Right cardiac atrium (tissue), 5 donors: Measurements from ENCODE around the gene PC. TPM values are rescaled to one million over a fixed set of nuclear protein-coding genes. Genes with fewer than 3 reads are reported as not detected.

Experiments used
- ATAC-seq, 2 donors: fragments of 200-7000 bp; cut with Tn5 transposase; one replicate each; pipeline versions ENCODE4 v1.8.0 to v1.9.1; 2020; ENCODE audit warnings: moderate library complexity in 2 of 2, mild to moderate bottlenecking in 1 of 2
- DNase-seq, 3 donors: peaks; one replicate each; pipeline ENCODE4 v3.0.0-alpha.2; 2020
- H3K27ac ChIP-seq: one replicate; pipeline ENCODE4 v1.5.1; 2013; ENCODE audit warnings: mild to moderate bottlenecking, low read length, control low read depth, moderate library complexity
- H3K27me3 ChIP-seq: one replicate; pipeline ENCODE4 v1.6.1; 2013; ENCODE audit not compliant: control insufficient read depth, insufficient read depth
- H3K4me1 ChIP-seq: one replicate; pipeline ENCODE4 v1.6.1; 2013; ENCODE audit warnings: low read length; ENCODE audit not compliant: control insufficient read depth, insufficient read depth
- H3K4me3 ChIP-seq: one replicate; pipeline ENCODE4 v1.5.1; 2013; ENCODE audit warnings: low read length, control low read depth
- H3K9me3 ChIP-seq: one replicate; pipeline ENCODE4 v1.6.1; 2013; ENCODE audit warnings: low read length; ENCODE audit not compliant: control insufficient read depth
- WGBS: extraction: QIAGEN DNeasy Blood & Tissue Kit; methylation state at CpG from one replicate; pipeline ENCODE4 v1.1.7; 2013; 5-methylcytosine and 5-hydroxymethylcytosine counted together
- intact Hi-C, 4 donors: fragments of 100-400 bp; cut with DNase I; formaldehyde crosslinking; loops; one replicate each; pipeline versions ENCODE4 v1.11.0 to v1.14.0; 2022 to 2023
- polyA plus RNA-seq: library from polyadenylated mRNA; stranded (reverse); fragments of 200-250 nt; gene quantifications from one replicate; pipeline ENCODE4 v1.2.3, GENCODE V29; 2013
- total RNA-seq, 4 donors: library from RNA; stranded (reverse); fragmentation: NEBNext Ultra II Directional; extraction: Animal tissue kit (Norgen Biotek cat#: 25700); gene quantifications; one replicate each; pipeline ENCODE4 v1.2.1, GENCODE V29; 2021
- donor health status: healthy with polysubstance abuse.
- donor health status: DM: no; HTN: yes; CAD: no.
- donor health status: DM: no; HTN: no; CAD: no.
- donor health status: DM: no; HTN: yes; CAD: no; lungs with severe emphysema.
- donor health status: DM: yes; HTN: yes; CAD: no.

PC gene
- total and polyA plus RNA-seq, 5 donors: 7.2 to 22.6 (median 9.6) TPM

- DNase-seq (peak in 2 of 3 donors; percentile 20 to 37), ATAC-seq (no peak)
- Histone ChIP-seq H3K27ac (no peak overlapping the region), H3K9me3 (no peaks in the 10 kb centered on the region), H3K27me3 (no peaks in the 10 kb centered on the region), H3K4me1 (no peaks in the 10 kb centered on the region), H3K4me3 (no peak overlapping the region)
- intact Hi-C loops: no loop called here
- 84% methylated on average over 9 of the region's 9 CpGs for WGBS
These were observed 76.2 kb downstream of the PC start for GRCh38 chr11:66881927-66882452.

GRCh38 chr11:66881451-66881835 is 76.7 kb downstream of the PC start:
- Histone ChIP-seq H3K9me3 (no peaks in the 10 kb centered on the region), H3K4me1 (no peaks in the 10 kb centered on the region), H3K27me3 (no peaks in the 10 kb centered on the region), H3K27ac (no peak overlapping the region), H3K4me3 (no peak overlapping the region)
- intact Hi-C loops: no loop called here
- ATAC-seq: no peak
- peak in 2 of 3 donors; percentile 37 to 43 for DNase-seq
- WGBS: 95% methylated on average over 10 of the region's 10 CpGs

GRCh38 chr11:66880496-66881450 is 77.4 kb downstream of the PC start:
- intact Hi-C loops: no loop called here
- DNase-seq (peak in 2 of 3 donors; percentile 59 to 68), ATAC-seq (no peak)
- no peaks in the 10 kb centered on the region for H3K9me3 ChIP-seq
- 63% methylated on average over 14 of the region's 14 CpGs for WGBS
- H3K27me3 ChIP-seq: no peaks in the 10 kb centered on the region
- H3K27ac ChIP-seq: no peak overlapping the region
- no peak overlapping the region for H3K4me3 ChIP-seq
- no peaks in the 10 kb centered on the region for H3K4me1 ChIP-seq

GRCh38 chr11:66879999-66880398 is 78.2 kb downstream of the PC start:
- WGBS: 81% methylated on average over 8 of the region's 8 CpGs
- Histone ChIP-seq H3K9me3 (no peaks in the 10 kb centered on the region), H3K27ac (no peak overlapping the region), H3K4me1 (no peaks in the 10 kb centered on the region), H3K4me3 (no peak overlapping the region), H3K27me3 (no peaks in the 10 kb centered on the region)
- intact Hi-C loops: no loop called here
- ATAC-seq (no peak), DNase-seq (peak in 1 of 3 donors; percentile 22)

GRCh38 chr11:66879583-66879982 is 78.6 kb downstream of the PC start:
- DNase-seq (peak in 2 of 3 donors; percentile 38), ATAC-seq (no peak)
- Histone ChIP-seq H3K27ac (no peak overlapping the region), H3K27me3 (no peaks in the 10 kb centered on the region), H3K4me1 (no peaks in the 10 kb centered on the region), H3K9me3 (no peaks in the 10 kb centered on the region), H3K4me3 (no peak overlapping the region)
- WGBS: 81% methylated on average over 9 of the region's 9 CpGs
- intact Hi-C loops: no loop called here

GRCh38 chr11:66879000-66879399 is 79.2 kb downstream of the PC start:
- DNase-seq (peak in 2 of 3 donors; percentile 20 to 46), ATAC-seq (no peak)
- WGBS: 92% methylated on average over 7 of the region's 7 CpGs
- Histone ChIP-seq H3K4me1 (no peaks in the 10 kb centered on the region), H3K9me3 (no peaks in the 10 kb centered on the region), H3K27me3 (no peaks in the 10 kb centered on the region), H3K27ac (no peak overlapping the region), H3K4me3 (no peak overlapping the region)
- intact Hi-C loops: no loop called here

- ATAC-seq (peak in 1 of 2 donors; percentile 27), DNase-seq (peak in 2 of 3 donors; percentile 72 to 73)
- no peaks in the 10 kb centered on the region for H3K27me3 ChIP-seq
- intact Hi-C loops: no loop called here
- H3K4me3 ChIP-seq: no peak overlapping the region
- no peaks in the 10 kb centered on the region for H3K9me3 ChIP-seq
- WGBS: 52% methylated on average over 12 of the region's 12 CpGs
- H3K27ac ChIP-seq: no peak overlapping the region
- H3K4me1 ChIP-seq: no peaks in the 10 kb centered on the region
These were observed 79.7 kb downstream of the PC start for GRCh38 chr11:66878474-66878873.

GRCh38 chr11:66877588-66878385 is 80.4 kb downstream of the PC start:
- 80% methylated on average over 9 of the region's 9 CpGs for WGBS
- DNase-seq (peak in 2 of 3 donors; percentile 12 to 39), ATAC-seq (no peak)
- intact Hi-C loops: no loop called here
- Histone ChIP-seq H3K27me3 (no peaks in the 10 kb centered on the region), H3K4me3 (no peak overlapping the region), H3K27ac (no peak overlapping the region), H3K4me1 (no peaks in the 10 kb centered on the region), H3K9me3 (no peaks in the 10 kb centered on the region)

- intact Hi-C loops: no loop called here
- Histone ChIP-seq H3K27ac (no peak overlapping the region), H3K4me1 (no peaks in the 10 kb centered on the region), H3K27me3 (no peaks in the 10 kb centered on the region), H3K4me3 (no peak overlapping the region), H3K9me3 (no peaks in the 10 kb centered on the region)
- DNase-seq (peak in 2 of 3 donors; percentile 21 to 25), ATAC-seq (no peak)
- 89% methylated on average over 13 of the region's 13 CpGs for WGBS
These were observed 82.8 kb downstream of the PC start for GRCh38 chr11:66875378-66875777.

GRCh38 chr11:66874232-66874631 is 84.0 kb downstream of the PC start:
- Histone ChIP-seq H3K4me3 (no peak overlapping the region), H3K27ac (no peak overlapping the region), H3K27me3 (no peaks in the 10 kb centered on the region), H3K9me3 (no peaks in the 10 kb centered on the region), H3K4me1 (no peaks in the 10 kb centered on the region)
- 90% methylated on average over 6 of the region's 6 CpGs for WGBS
- peak in 1 of 3 donors; percentile 3 for DNase-seq
- intact Hi-C loops: no loop called here
- ATAC-seq: no peak

- no peaks in the 10 kb centered on the region for H3K4me1 ChIP-seq
- no peak for ATAC-seq
- 96% methylated on average over 18 of the region's 18 CpGs for WGBS
- no peak overlapping the region for H3K27ac ChIP-seq
- intact Hi-C loops: no loop called here
- no peaks in the 10 kb centered on the region for H3K9me3 ChIP-seq
- no peaks in the 10 kb centered on the region for H3K27me3 ChIP-seq
- peak in 2 of 3 donors; percentile 2 to 40 for DNase-seq
- H3K4me3 ChIP-seq: no peak overlapping the region
These were observed 86.7 kb downstream of the PC start for GRCh38 chr11:66871521-66871901.
